ENCODE measurements around the gene KCNMB1. TPM values are rescaled to one million over a fixed set of nuclear protein-coding genes. Genes with fewer than 3 reads are reported as not detected.

The KCNMB1 gene
- total and polyA plus RNA-seq, 2 donors (not counting 3 experiments of a cell fraction or from before 2014, with no cell fraction given): 0.15 to 0.29 TPM

- dilution Hi-C loops (cut with MboI; ENCODE audit: extremely low pct_ligation_motif_present, low sequenced_read_pairs) (no loop called here), intact Hi-C loops (cut with micrococcal nuclease) (no loop called here)
- FAIRE-seq (no peak), DNase-seq (ENCODE audit: low read depth, low spot score) (no peak)
- Histone ChIP-seq H3K9me1 (replicated peaks; ENCODE audit: control insufficient read depth, extremely low read depth, insufficient read depth, low read length) (no peaks in the 10 kb centered on the region), H2AFZ (ENCODE audit: low read depth, low read length) (no peak overlapping the region), H4K20me1 (replicated peaks; ENCODE audit: control insufficient read depth, extremely low read depth, insufficient read depth, low read length) (no peaks in the 10 kb centered on the region), H3K9ac (replicated peaks; ENCODE audit: extremely low read depth, insufficient read depth, low read length) (no peak overlapping the region), H3K9me3 (replicated peaks; ENCODE audit: control insufficient read depth, insufficient read depth, low read length) (no peaks in the 10 kb centered on the region), H3K27ac (ENCODE audit: insufficient read depth, low read depth, low read length) (no peak overlapping the region), H3K4me3 (replicated peaks in 1 of 3; ENCODE audit: insufficient read depth in 1 of 3, low read depth in 1 of 3, low read length in 3 of 3) (no peak overlapping the region), H3K79me2 (ENCODE audit: control insufficient read depth, insufficient read depth, low read length) (no peaks in the 10 kb centered on the region), H3K27me3 (ENCODE audit: control insufficient read depth in 2 of 2, insufficient read depth in 2 of 2, low read length in 2 of 2) (no peaks in the 10 kb centered on the region), H3K4me2 (ENCODE audit: insufficient read depth, low read length) (no peak overlapping the region), H3K36me3 (ENCODE audit: control insufficient read depth in 2 of 2, extremely low read depth in 1 of 2, insufficient read depth in 2 of 2, low read length in 2 of 2) (no peaks in the 10 kb centered on the region), H3K4me1 (ENCODE audit: control insufficient read depth, extremely low read depth, insufficient read depth, low read length) (peaks cover 7% of the 10 kb centered on the region)
- BruUV-seq (replicated peaks): no TSS peak
- no peak for TF ChIP-seq EZH2 (IDR thresholded peaks at IDR 0.05; ENCODE audit: borderline replicate concordance, low read depth, low read length, severe bottlenecking)
- ChIA-PET CTCF (no interaction called here), POLR2A (no interaction called here)
Observed at GRCh38 chr5:170336065-170336464, 53.1 kb downstream of the KCNMB1 start.

- Histone ChIP-seq H2AFZ (ENCODE audit: low read depth, low read length) (no peak overlapping the region), H3K9me3 (replicated peaks; ENCODE audit: control insufficient read depth, insufficient read depth, low read length) (no peaks in the 10 kb centered on the region), H3K79me2 (ENCODE audit: control insufficient read depth, insufficient read depth, low read length) (no peaks in the 10 kb centered on the region), H4K20me1 (replicated peaks; ENCODE audit: control insufficient read depth, extremely low read depth, insufficient read depth, low read length) (no peaks in the 10 kb centered on the region), H3K9me1 (replicated peaks; ENCODE audit: control insufficient read depth, extremely low read depth, insufficient read depth, low read length) (no peaks in the 10 kb centered on the region), H3K36me3 (ENCODE audit: control insufficient read depth in 2 of 2, extremely low read depth in 1 of 2, insufficient read depth in 2 of 2, low read length in 2 of 2) (no peaks in the 10 kb centered on the region), H3K4me1 (ENCODE audit: control insufficient read depth, extremely low read depth, insufficient read depth, low read length) (peaks cover 14% of the 10 kb centered on the region), H3K4me3 (replicated peaks in 1 of 3; ENCODE audit: insufficient read depth in 1 of 3, low read depth in 1 of 3, low read length in 3 of 3) (no peak overlapping the region), H3K27ac (ENCODE audit: insufficient read depth, low read depth, low read length) (no peak overlapping the region), H3K4me2 (ENCODE audit: insufficient read depth, low read length) (no peak overlapping the region), H3K9ac (replicated peaks; ENCODE audit: extremely low read depth, insufficient read depth, low read length) (no peak overlapping the region), H3K27me3 (ENCODE audit: control insufficient read depth in 2 of 2, insufficient read depth in 2 of 2, low read length in 2 of 2) (no peaks in the 10 kb centered on the region)
- FAIRE-seq: no peak
- ChIA-PET POLR2A (no interaction called here), CTCF (interaction anchor here (0.6 to 1.1 kb wide), 2 partner anchors 68 to 962 kb away, joined by 3 read pairs; no protein-coding TSS in a partner anchor)
- intact Hi-C loops (cut with micrococcal nuclease): loop anchor here (5.0 kb wide), 2 partner anchors 237 to 298 kb away; no protein-coding TSS in a partner anchor
- TF ChIP-seq EZH2 (IDR thresholded peaks at IDR 0.05; ENCODE audit: borderline replicate concordance, low read depth, low read length, severe bottlenecking): no peak
- dilution Hi-C loops (cut with MboI; ENCODE audit: extremely low pct_ligation_motif_present, low sequenced_read_pairs): no loop called here
- DNase-seq (ENCODE audit: low read depth, low spot score): no peak
- no TSS peak for BruUV-seq (replicated peaks)
Observed at GRCh38 chr5:170334626-170335025, 54.5 kb downstream of the KCNMB1 start.

All from endothelial cell of umbilical vein (primary cell).